Large intestine (tissue), 3 donors: Measurements from ENCODE around the gene TNS1. TPM values are rescaled to one million over a fixed set of nuclear protein-coding genes. Genes with fewer than 3 reads are reported as not detected.

ENCODE experiments used
- DNase-seq, 2 donors: peaks; one replicate each; pipeline versions ENCODE4 v3.0.0 to v3.0.0-alpha.2; 2013
- H3K27ac ChIP-seq: one replicate; pipeline ENCODE4 v1.5.1; 2013; ENCODE audit warnings: low read length
- H3K27me3 ChIP-seq: 2 replicates; pipeline ENCODE4 v1.6.1; 2013; ENCODE audit warnings: low read length; ENCODE audit not compliant: control insufficient read depth, insufficient read depth
- H3K36me3 ChIP-seq: 2 replicates; pipeline ENCODE4 v1.6.1; 2013; ENCODE audit warnings: low read length; ENCODE audit not compliant: control insufficient read depth, insufficient read depth
- H3K4me1 ChIP-seq: one replicate; pipeline ENCODE4 v1.6.1; 2013; ENCODE audit warnings: low read length; ENCODE audit not compliant: control insufficient read depth, insufficient read depth
- H3K4me3 ChIP-seq: one replicate; pipeline ENCODE4 v1.5.1; 2013; ENCODE audit warnings: low read length
- H3K9me3 ChIP-seq: one replicate; pipeline ENCODE4 v1.6.1; 2013; ENCODE audit warnings: mild to moderate bottlenecking, low read depth, low read length, moderate library complexity; ENCODE audit not compliant: control insufficient read depth
- WGBS: methylation state at CpG from one replicate; pipeline ENCODE4 v1.1.5; 2013; ENCODE audit warnings: low lambda C conversion rate; ENCODE audit not compliant: insufficient coverage; 5-methylcytosine and 5-hydroxymethylcytosine counted together
- polyA plus RNA-seq: library from polyadenylated mRNA; unstranded; fragments of 120-200 nt; gene quantifications from one replicate; pipeline ENCODE4 v1.2.1, GENCODE V29; 2013

TNS1 gene
- polyA plus RNA-seq, 1 donor, result 26.8 TPM

GRCh38 chr2:217909156-217909820, 93.5 kb downstream of the TNS1 start:
- no CpG with 5 or more reads among the region's 10 CpGs for WGBS
- Histone ChIP-seq H3K36me3 (peaks cover 2% of the 10 kb centered on the region), H3K4me1 (peaks cover 16% of the 10 kb centered on the region), H3K9me3 (no peaks in the 10 kb centered on the region), H3K4me3 (no peak overlapping the region), H3K27ac (peak overlapping the region; percentile 23), H3K27me3 (no peaks in the 10 kb centered on the region)
- DNase-seq, result no peak

GRCh38 chr2:217908544-217908943, 94.3 kb downstream of the TNS1 start:
- Histone ChIP-seq H3K36me3 (peaks cover 2% of the 10 kb centered on the region), H3K9me3 (no peaks in the 10 kb centered on the region), H3K27me3 (no peaks in the 10 kb centered on the region), H3K27ac (no peak overlapping the region), H3K4me3 (no peak overlapping the region), H3K4me1 (peaks cover 16% of the 10 kb centered on the region)
- DNase-seq, result no peak
- no CpG with 5 or more reads among the region's 8 CpGs for WGBS

- Histone ChIP-seq H3K27ac (no peak overlapping the region), H3K27me3 (no peaks in the 10 kb centered on the region), H3K9me3 (no peaks in the 10 kb centered on the region), H3K4me1 (peaks cover 21% of the 10 kb centered on the region), H3K36me3 (peaks cover 2% of the 10 kb centered on the region), H3K4me3 (no peak overlapping the region)
- no CpG with 5 or more reads among the region's 3 CpGs for WGBS
- no peak for DNase-seq
Measured at GRCh38 chr2:217907266-217907665, 95.5 kb downstream of the TNS1 start.

- peaks cover 2% of the 10 kb centered on the region for H3K36me3 ChIP-seq
- no peaks in the 10 kb centered on the region for H3K9me3 ChIP-seq
- H3K27me3 ChIP-seq, result no peaks in the 10 kb centered on the region
- no peak overlapping the region for H3K27ac ChIP-seq
- no peak for DNase-seq
- no peak overlapping the region for H3K4me3 ChIP-seq
- peaks cover 23% of the 10 kb centered on the region for H3K4me1 ChIP-seq
- WGBS, result no CpG with 5 or more reads among the region's 5 CpGs
Measured at GRCh38 chr2:217906798-217907197, 96.0 kb downstream of the TNS1 start.

- Histone ChIP-seq H3K4me3 (no peak overlapping the region), H3K9me3 (no peaks in the 10 kb centered on the region), H3K27ac (no peak overlapping the region), H3K27me3 (no peaks in the 10 kb centered on the region), H3K36me3 (peaks cover 4% of the 10 kb centered on the region), H3K4me1 (peaks cover 21% of the 10 kb centered on the region)
- no peak for DNase-seq
- WGBS, result no CpG with 5 or more reads among the region's 9 CpGs
Measured at GRCh38 chr2:217905896-217906295, 96.9 kb downstream of the TNS1 start.

DNA sequence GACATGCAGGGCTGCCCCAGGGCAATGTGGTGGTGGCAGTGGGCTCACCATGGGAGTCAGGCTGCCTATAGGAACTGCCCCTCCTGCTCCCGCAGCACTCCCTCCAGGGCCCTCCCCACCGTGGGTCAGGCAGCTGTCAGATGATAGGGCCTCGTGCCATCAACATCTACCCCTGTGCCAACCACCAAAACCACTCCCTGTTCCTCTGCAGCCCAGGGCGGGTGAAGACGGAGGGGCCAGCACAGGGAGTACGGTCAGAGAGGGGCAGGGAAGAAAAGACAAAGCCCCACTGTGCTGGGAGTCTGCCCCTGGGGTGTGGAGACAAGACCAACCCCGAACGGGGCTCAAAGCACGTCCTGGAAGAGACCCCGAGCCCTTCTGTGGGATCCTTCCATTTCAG, 97.4 kb downstream of the TNS1 start:
- H3K4me3 ChIP-seq, result no peak overlapping the region
- H3K36me3 ChIP-seq, result peaks cover 6% of the 10 kb centered on the region
- no CpG with 5 or more reads among the region's 10 CpGs for WGBS
- no peak overlapping the region for H3K27ac ChIP-seq
- H3K27me3 ChIP-seq, result no peaks in the 10 kb centered on the region
- no peaks in the 10 kb centered on the region for H3K9me3 ChIP-seq
- H3K4me1 ChIP-seq, result peaks cover 20% of the 10 kb centered on the region
- no peak for DNase-seq

GRCh38 chr2:217904614-217904965, 98.2 kb downstream of the TNS1 start:
- H3K4me1 ChIP-seq, result peaks cover 17% of the 10 kb centered on the region
- no peak overlapping the region for H3K4me3 ChIP-seq

DNA sequence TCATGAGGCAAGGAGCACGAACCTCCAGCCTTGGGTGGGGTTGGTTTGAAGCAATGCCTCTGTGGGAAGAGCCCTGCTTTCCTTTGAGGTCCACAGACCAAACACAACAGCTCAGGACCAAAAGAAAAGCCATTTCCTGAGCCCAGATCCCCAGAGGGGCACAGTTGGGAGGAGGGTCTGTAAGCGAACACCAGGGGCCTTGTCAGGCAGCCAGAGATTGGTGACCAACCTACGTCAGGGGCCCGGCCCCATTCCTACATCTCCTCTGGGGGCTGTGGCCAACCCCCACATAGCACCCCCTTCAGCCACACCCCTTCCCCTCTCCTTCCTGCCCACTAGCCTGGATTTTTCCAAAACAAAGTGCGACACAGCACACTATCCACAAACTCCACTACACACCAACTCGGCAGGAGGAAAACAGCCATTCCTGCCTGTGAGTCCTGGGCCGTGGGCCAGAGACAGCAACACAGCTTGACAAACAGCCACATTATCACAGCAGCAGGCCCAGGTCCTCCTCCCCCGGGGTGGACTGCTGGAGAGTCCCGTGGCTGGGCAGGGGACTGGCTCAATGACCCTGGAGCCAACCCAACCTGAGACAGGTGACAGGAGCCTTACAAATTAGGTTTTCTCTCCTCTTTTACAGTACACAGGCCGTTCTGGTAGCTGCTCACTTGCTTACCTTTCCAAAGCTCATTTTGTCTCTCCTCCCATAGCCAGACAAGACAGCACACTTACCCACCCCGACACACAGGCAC, 98.8 kb downstream of the TNS1 start:
- Histone ChIP-seq H3K27ac (peak overlapping the region; percentile 71), H3K9me3 (no peaks in the 10 kb centered on the region), H3K36me3 (peaks cover 6% of the 10 kb centered on the region), H3K4me1 (peaks cover 17% of the 10 kb centered on the region), H3K27me3 (no peaks in the 10 kb centered on the region), H3K4me3 (no peak overlapping the region)
- no CpG with 5 or more reads among the region's 11 CpGs for WGBS
- DNase-seq, result peak; percentile 42 to 70

More at GRCh38 chr2:217904614-217904965, 98.2 kb downstream of the TNS1 start:
- no peaks in the 10 kb centered on the region for H3K27me3 ChIP-seq
- no peak for DNase-seq
- no CpG with 5 or more reads among the region's 5 CpGs for WGBS
- no peaks in the 10 kb centered on the region for H3K9me3 ChIP-seq
- H3K36me3 ChIP-seq, result peaks cover 6% of the 10 kb centered on the region
- peak overlapping the region; percentile 71 for H3K27ac ChIP-seq

DNA sequence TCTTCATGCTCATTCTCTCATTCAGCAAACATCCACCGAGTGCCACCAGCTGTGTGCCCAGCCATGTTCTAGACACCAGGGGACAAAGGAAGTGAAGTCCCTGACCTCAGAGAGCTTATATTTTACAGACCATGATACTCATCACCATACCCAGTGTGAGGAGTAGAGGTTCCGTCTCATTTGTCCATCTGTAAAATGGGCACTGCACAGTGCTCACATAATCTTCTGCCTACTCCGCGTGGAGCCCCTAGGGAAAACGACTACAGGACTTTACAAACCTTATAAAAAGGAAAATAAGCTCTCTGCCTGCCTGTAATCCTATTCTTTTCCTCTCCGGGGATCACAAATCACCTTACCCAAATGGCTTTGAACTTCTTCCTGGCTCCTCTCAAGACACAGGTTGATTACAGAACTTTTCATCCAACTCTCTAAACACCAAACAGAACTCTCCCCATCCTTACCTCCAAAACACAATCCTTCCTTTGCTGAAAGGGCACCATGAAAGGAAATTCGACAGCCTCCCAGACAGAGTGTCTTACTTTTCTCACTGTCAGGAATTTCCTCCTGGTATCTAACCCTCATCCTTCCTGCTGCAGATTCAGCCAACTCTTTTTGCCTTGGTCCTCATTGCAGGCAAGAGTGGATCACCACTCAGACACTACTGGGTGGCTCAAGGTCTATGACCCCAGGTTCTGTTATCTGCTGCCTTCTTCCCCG, 99.5 kb downstream of the TNS1 start:
- Histone ChIP-seq H3K9me3 (no peaks in the 10 kb centered on the region), H3K27ac (peak overlapping the region; percentile 71), H3K4me3 (no peak overlapping the region), H3K36me3 (peaks cover 11% of the 10 kb centered on the region), H3K27me3 (no peaks in the 10 kb centered on the region), H3K4me1 (peaks cover 17% of the 10 kb centered on the region)
- no CpG with 5 or more reads among the region's 8 CpGs for WGBS
- DNase-seq, result no peak

DNA sequence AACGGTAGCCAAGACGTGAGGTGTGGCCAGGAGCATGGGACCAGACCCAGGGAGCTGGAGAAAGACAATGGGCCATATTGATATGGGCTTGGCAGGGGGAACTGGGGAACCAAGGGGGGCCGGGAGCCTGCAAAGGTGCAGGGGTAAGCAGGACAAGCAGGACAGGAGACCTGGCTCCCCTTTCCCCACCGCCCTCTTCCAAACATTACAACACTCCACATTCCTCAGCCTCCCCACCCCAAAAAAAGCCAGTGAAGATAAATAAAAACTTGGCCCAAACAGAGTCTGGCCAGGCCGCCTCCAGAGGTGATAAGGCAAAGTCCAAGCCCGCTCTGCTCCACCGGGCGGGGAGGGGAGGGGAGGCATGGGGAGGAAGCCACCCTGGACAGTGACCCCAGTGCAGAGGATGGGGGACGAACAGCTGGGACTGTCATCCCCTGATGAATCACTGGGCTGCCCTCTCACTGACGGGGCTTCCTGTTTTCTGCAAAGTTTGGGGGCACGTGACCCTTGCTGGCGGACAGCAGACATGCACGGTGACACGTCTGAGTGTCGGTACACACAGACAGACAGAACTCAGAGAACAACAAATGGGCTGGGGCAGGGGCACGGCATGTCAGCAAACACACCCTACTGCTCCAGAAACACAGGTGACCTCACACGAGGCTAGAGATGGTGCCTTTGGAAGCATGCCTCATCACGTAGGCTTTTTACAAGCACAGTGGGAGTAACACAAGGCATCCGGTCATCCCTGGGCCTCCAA, 100.2 kb downstream of the TNS1 start:
- DNase-seq, result peak; percentile 50 to 65
- no peak overlapping the region for H3K4me3 ChIP-seq
- H3K4me1 ChIP-seq, result peaks cover 17% of the 10 kb centered on the region
- H3K9me3 ChIP-seq, result no peaks in the 10 kb centered on the region
- H3K27me3 ChIP-seq, result no peaks in the 10 kb centered on the region
- peak overlapping the region; percentile 71 for H3K27ac ChIP-seq
- peaks cover 14% of the 10 kb centered on the region for H3K36me3 ChIP-seq
- WGBS, result no CpG with 5 or more reads among the region's 19 CpGs
